Tibial nerve (tissue), 4 donors: Measurements from ENCODE around the gene PLEKHM2. TPM values are rescaled to one million over a fixed set of nuclear protein-coding genes. Genes with fewer than 3 reads are reported as not detected.

Experiments used
- DNase-seq, 2 donors: peaks; one replicate each; pipeline ENCODE4 v3.0.0-alpha.2; 2019; ENCODE audit warnings: low spot score in 2 of 2
- H3K27ac ChIP-seq, 4 donors: fragments of 200-600 bp; sonication (generic) in 3 of 4; one replicate each; pipeline ENCODE4 v1.5.1; 2017 to 2019; ENCODE audit warnings: mild to moderate bottlenecking in 1 of 4
- H3K27me3 ChIP-seq, 2 donors: fragments of 200-600 bp; sonication (generic) in 1 of 2; one replicate each; pipeline versions ENCODE4 v1.5.1 to v1.6.0; 2017 to 2019
- H3K36me3 ChIP-seq, 3 donors: fragments of 200-600 bp; sonication (generic); one replicate each; pipeline ENCODE4 v1.5.1; 2018 to 2019
- H3K4me1 ChIP-seq, 4 donors: fragments of 200-600 bp; sonication (generic) in 3 of 4; one replicate each; pipeline ENCODE4 v1.5.1; 2017 to 2019
- H3K4me3 ChIP-seq, 4 donors: fragments of 200-600 bp; sonication (generic) in 3 of 4; one replicate each; pipeline ENCODE4 v1.5.1; 2017 to 2019; ENCODE audit warnings: mild to moderate bottlenecking in 1 of 4, moderate library complexity in 1 of 4
- H3K9me3 ChIP-seq, 4 donors: fragments of 200-600 bp; sonication (generic) in 3 of 4; one replicate each; pipeline ENCODE4 v1.5.1; 2017 to 2019
- CTCF ChIP-seq, 5 experiments: fragments of 200-600 bp in 3 of 5; fragments of 450-650 bp in 2 of 5; sonication (generic) in 3 of 5; IDR thresholded peaks; one replicate each; pipeline ENCODE4 v1.5.1; 2016 to 2019; ENCODE audit warnings: antibody characterized with exemption in 5 of 5, mild to moderate bottlenecking in 3 of 5, moderate library complexity in 2 of 5
- EP300 ChIP-seq, 2 donors: sonication (generic); formaldehyde crosslinking; IDR thresholded peaks; one replicate each; pipeline ENCODE4 v1.6.1; 2017; ENCODE audit warnings: antibody characterized with exemption in 2 of 2, mild to moderate bottlenecking in 1 of 2
- POLR2A ChIP-seq, 2 donors: fragments of 450-650 bp; IDR thresholded peaks; one replicate each; pipeline ENCODE4 v1.6.1; 2017; ENCODE audit warnings: antibody characterized with exemption in 2 of 2, mild to moderate bottlenecking in 2 of 2, moderate library complexity in 2 of 2
- WGBS, 2 donors: methylation state at CpG; one replicate each; pipeline ENCODE4 v1.1.5; 2018; 5-methylcytosine and 5-hydroxymethylcytosine counted together
- total RNA-seq, 4 donors: library from RNA; depleted of rRNA; stranded (reverse); fragments of >200 nt; gene quantifications; one replicate each; pipeline ENCODE4 v1.1.0, GENCODE V29; 2016

PLEKHM2 gene
- total RNA-seq, 4 donors from 2014 or later = 54.0 to 80.4 (median 57.1) TPM

GRCh38 chr1:15657021-15657420 lies 27.1 kb upstream of the PLEKHM2 start:
- H3K4me1 ChIP-seq = no peaks in the 10 kb centered on the region
- H3K27me3 ChIP-seq = no peaks in the 10 kb centered on the region
- no peak for DNase-seq
- H3K9me3 ChIP-seq = no peaks in the 10 kb centered on the region
- WGBS, 2 donors = 58 to 60% methylated on average over 1 of the region's 1 CpG
- H3K27ac ChIP-seq = no peak overlapping the region
- no peak overlapping the region for H3K4me3 ChIP-seq
- peaks cover 3 to 86% (median 4%) of the 10 kb centered on the region in 3 donors for H3K36me3 ChIP-seq
- TF ChIP-seq POLR2A (IDR thresholded peaks at IDR 0.05) (no peak), CTCF (IDR thresholded peaks at IDR 0.05) (no peak), EP300 (IDR thresholded peaks at IDR 0.05) (no peak)

- WGBS, 2 donors = 96% methylated on average over 3 of the region's 3 CpGs
- TF ChIP-seq CTCF (IDR thresholded peaks at IDR 0.05) (no peak), EP300 (IDR thresholded peaks at IDR 0.05) (no peak), POLR2A (IDR thresholded peaks at IDR 0.05) (no peak)
- H3K27me3 ChIP-seq = no peaks in the 10 kb centered on the region
- H3K9me3 ChIP-seq = no peaks in the 10 kb centered on the region
- H3K27ac ChIP-seq = no peak overlapping the region
- peaks cover 3 to 74% (median 4%) of the 10 kb centered on the region in 3 donors for H3K36me3 ChIP-seq
- DNase-seq = no peak
- H3K4me1 ChIP-seq = no peaks in the 10 kb centered on the region
- H3K4me3 ChIP-seq = no peak overlapping the region
Measured at GRCh38 chr1:15660151-15660550, 24.0 kb upstream of the PLEKHM2 start.

- Histone ChIP-seq H3K27ac (no peak overlapping the region), H3K4me3 (no peak overlapping the region), H3K9me3 (no peaks in the 10 kb centered on the region), H3K27me3 (no peaks in the 10 kb centered on the region), H3K36me3 (peaks cover 3 to 52% (median 4%) of the 10 kb centered on the region in 3 donors), H3K4me1 (no peaks in the 10 kb centered on the region)
- WGBS, 2 donors = 68 to 70% methylated on average over 2 of the region's 2 CpGs
- TF ChIP-seq POLR2A (IDR thresholded peaks at IDR 0.05) = no peak
- TF ChIP-seq CTCF (IDR thresholded peaks at IDR 0.05) = no peak
- TF ChIP-seq EP300 (IDR thresholded peaks at IDR 0.05) = no peak
- DNase-seq = no peak
Measured at GRCh38 chr1:15662477-15662876, 21.6 kb upstream of the PLEKHM2 start.

GRCh38 chr1:15663925-15664324 lies 20.2 kb upstream of the PLEKHM2 start:
- peaks cover 3 to 39% (median 4%) of the 10 kb centered on the region in 3 donors for H3K36me3 ChIP-seq
- no peaks in the 10 kb centered on the region for H3K9me3 ChIP-seq
- no peak overlapping the region for H3K4me3 ChIP-seq
- no peaks in the 10 kb centered on the region for H3K4me1 ChIP-seq
- H3K27ac ChIP-seq = no peak overlapping the region
- WGBS, 2 donors = 92 to 96% methylated on average over 3 of the region's 3 CpGs
- H3K27me3 ChIP-seq = no peaks in the 10 kb centered on the region
- no peak for TF ChIP-seq POLR2A (IDR thresholded peaks at IDR 0.05)
- no peak for TF ChIP-seq CTCF (IDR thresholded peaks at IDR 0.05)
- TF ChIP-seq EP300 (IDR thresholded peaks at IDR 0.05) = no peak
- no peak for DNase-seq

GRCh38 chr1:15667362-15667761 lies 16.8 kb upstream of the PLEKHM2 start:
- H3K27ac ChIP-seq = no peak overlapping the region
- H3K27me3 ChIP-seq = no peaks in the 10 kb centered on the region
- WGBS, 2 donors = 83 to 88% methylated on average over 7 of the region's 7 CpGs
- H3K9me3 ChIP-seq = no peaks in the 10 kb centered on the region
- no peak for TF ChIP-seq EP300 (IDR thresholded peaks at IDR 0.05)
- no peak for TF ChIP-seq CTCF (IDR thresholded peaks at IDR 0.05)
- TF ChIP-seq POLR2A (IDR thresholded peaks at IDR 0.05) = no peak
- no peak overlapping the region for H3K4me3 ChIP-seq
- DNase-seq = no peak
- peaks cover 0 to 13% (median 0%) of the 10 kb centered on the region in 3 donors for H3K36me3 ChIP-seq
- H3K4me1 ChIP-seq = no peaks in the 10 kb centered on the region
